Prostate gland (tissue), 2 donors: ENCODE results near the gene GOLGB1. TPM values are rescaled to one million over a fixed set of nuclear protein-coding genes. Genes with fewer than 3 reads are reported as not detected.

Experiments used
- DNase-seq: peaks from one replicate; pipeline ENCODE4 v3.0.0-alpha.2; 2019; ENCODE audit warnings: low spot score
- H3K27ac ChIP-seq, 2 donors: fragments of 200-600 bp; sonication (generic); 2 replicates each; pipeline ENCODE4 v1.5.1; 2017 to 2019
- H3K27me3 ChIP-seq: fragments of 200-600 bp; sonication (generic); replicated peaks from 2 replicates; pipeline ENCODE4 v1.5.1; 2019; ENCODE audit not compliant: insufficient read depth
- H3K36me3 ChIP-seq, 2 donors: fragments of 200-600 bp; sonication (generic); 1 replicate in 1 of 2; 2 replicates in 1 of 2; pipeline versions ENCODE4 v1.5.1 to v1.8.1; 2017 to 2019
- H3K4me1 ChIP-seq: fragments of 200-600 bp; sonication (generic); replicated peaks from 2 replicates; pipeline ENCODE4 v1.5.1; 2019
- H3K4me3 ChIP-seq, 2 donors: fragments of 200-600 bp; sonication (generic); 2 replicates each; pipeline ENCODE4 v1.5.1; 2017 to 2019
- H3K9me3 ChIP-seq: fragments of 200-600 bp; sonication (generic); 2 replicates; pipeline ENCODE4 v1.5.1; 2017
- CTCF ChIP-seq, 4 experiments: fragments of 200-600 bp in 2 of 4; fragments of 450-650 bp in 2 of 4; sonication (generic) in 2 of 4; IDR thresholded peaks; 1 replicate in 3 of 4; 2 replicates in 1 of 4; pipeline ENCODE4 v1.5.1; 2016 to 2019; ENCODE audit warnings: antibody characterized with exemption in 4 of 4, mild to moderate bottlenecking in 2 of 4, moderate library complexity in 2 of 4
- POLR2A ChIP-seq: fragments of 450-650 bp; IDR thresholded peaks from one replicate; pipeline ENCODE4 v1.6.1; 2016; ENCODE audit warnings: antibody characterized with exemption, mild to moderate bottlenecking
- POLR2AphosphoS5 ChIP-seq: sonication (generic); formaldehyde crosslinking; IDR thresholded peaks from one replicate; pipeline ENCODE4 v1.6.1; 2017; ENCODE audit warnings: antibody characterized with exemption
- WGBS: methylation state at CpG from one replicate; pipeline ENCODE4 v1.1.5; 2018; 5-methylcytosine and 5-hydroxymethylcytosine counted together
- intact Hi-C: fragments of 100-400 bp; cut with DNase I; formaldehyde crosslinking; loops from one replicate; pipeline ENCODE4 v1.14.2; 2022
- total RNA-seq, 2 donors: library from RNA; depleted of rRNA; stranded (reverse); fragments of >200 nt; gene quantifications; one replicate each; pipeline ENCODE4 v1.1.0, GENCODE V29; 2016

Gene GOLGB1
- total RNA-seq, 2 donors from 2014 or later = 80.3 to 102 TPM

- no peak overlapping the region for H3K4me3 ChIP-seq
- TF ChIP-seq POLR2A = no peak
- TF ChIP-seq CTCF (IDR thresholded peaks at IDR 0.05) = no peak
- TF ChIP-seq POLR2AphosphoS5 = no peak
- peaks cover 2 to 18% of the 10 kb centered on the region in 2 donors for H3K36me3 ChIP-seq
- DNase-seq = no peak
- no peak overlapping the region for H3K27ac ChIP-seq
- 82% methylated on average over 5 of the region's 5 CpGs for WGBS
- no peaks in the 10 kb centered on the region for H3K4me1 ChIP-seq
- H3K9me3 ChIP-seq = no peaks in the 10 kb centered on the region
- intact Hi-C loops = no loop called here
- no peaks in the 10 kb centered on the region for H3K27me3 ChIP-seq
Observed at GRCh38 chr3:121719423-121719822, 30.1 kb downstream of the GOLGB1 start.

- Histone ChIP-seq H3K4me1 (no peaks in the 10 kb centered on the region), H3K36me3 (peaks cover 2 to 18% of the 10 kb centered on the region in 2 donors), H3K27me3 (no peaks in the 10 kb centered on the region), H3K27ac (no peak overlapping the region), H3K4me3 (no peak overlapping the region), H3K9me3 (no peaks in the 10 kb centered on the region)
- TF ChIP-seq POLR2A = no peak
- TF ChIP-seq POLR2AphosphoS5 = no peak
- no peak for TF ChIP-seq CTCF (IDR thresholded peaks at IDR 0.05)
- 87% methylated on average over 6 of the region's 6 CpGs for WGBS
- intact Hi-C loops = no loop called here
- DNase-seq = no peak
Observed at GRCh38 chr3:121718205-121718846, 31.2 kb downstream of the GOLGB1 start.

- Histone ChIP-seq H3K9me3 (no peaks in the 10 kb centered on the region), H3K27me3 (no peaks in the 10 kb centered on the region)
Observed at GRCh38 chr3:121710347-121710746, 39.2 kb downstream of the GOLGB1 start.

GRCh38 chr3:121707531-121708273 is 41.8 kb downstream of the GOLGB1 start:
- DNase-seq = no peak
- intact Hi-C loops = no loop called here
- H3K36me3 ChIP-seq = no peaks in the 10 kb centered on the region
- no peaks in the 10 kb centered on the region for H3K27me3 ChIP-seq
- H3K27ac ChIP-seq = no peak overlapping the region
- 72% methylated on average over 2 of the region's 2 CpGs for WGBS
- H3K4me3 ChIP-seq = no peak overlapping the region
- no peaks in the 10 kb centered on the region for H3K9me3 ChIP-seq
- H3K4me1 ChIP-seq = no peaks in the 10 kb centered on the region
- TF ChIP-seq POLR2AphosphoS5 = no peak
- TF ChIP-seq CTCF (IDR thresholded peaks at IDR 0.05) = no peak
- no peak for TF ChIP-seq POLR2A

More at GRCh38 chr3:121710347-121710746, 39.2 kb downstream of the GOLGB1 start:
- TF ChIP-seq CTCF (IDR thresholded peaks at IDR 0.05) = no peak
- no peak for TF ChIP-seq POLR2AphosphoS5
- no peak for TF ChIP-seq POLR2A
- Histone ChIP-seq H3K4me1 (no peaks in the 10 kb centered on the region), H3K4me3 (no peak overlapping the region), H3K36me3 (no peaks in the 10 kb centered on the region), H3K27ac (no peak overlapping the region)
- 80% methylated on average over 1 of the region's 1 CpG for WGBS
- intact Hi-C loops = no loop called here
- no peak for DNase-seq
